Right renal pelvis (tissue), 4 donors: Measurements from ENCODE around the gene FRK. TPM values are rescaled to one million over a fixed set of nuclear protein-coding genes. Genes with fewer than 3 reads are reported as not detected.
"Not testable (repeated sequence)": the region's sequence is repeated elsewhere in the genome, so short reads cannot be mapped to it uniquely, and the experiment has no call there.

Experiments used
- DNase-seq, 4 donors: peaks; one replicate each; pipeline ENCODE4 v3.0.0-alpha.2; 2013; ENCODE audit warnings: low read depth in 4 of 4, low spot score in 3 of 4, missing footprints in 1 of 4
- polyA plus RNA-seq, 4 donors: library from polyadenylated mRNA; unstranded; fragments of 120-200 nt; gene quantifications; one replicate each; pipeline ENCODE4 v1.2.1, GENCODE V29; 2013; ENCODE audit not compliant: insufficient read length in 4 of 4

Gene FRK
- polyA plus RNA-seq: 1 to 10 TPM; 4.3 to 6.7 (median 5.8) TPM

GRCh38 chr6:116060572-116061283 is at the start of gene FRK:
Gene FRK (minus strand): TSS chr6:116060891. CDS start chr6:116060311, 580 bp downstream.
- DNase-seq: peak in 1 of 4 donors; percentile 26

GRCh38 chr6:116108836-116109235 is 48.1 kb upstream of the FRK start:
- no peak for DNase-seq

- DNase-seq: no peak
Measured at GRCh38 chr6:116106146-116106545, 45.5 kb upstream of the FRK start.

GRCh38 chr6:116105247-116105646 is 44.6 kb upstream of the FRK start:
- no peak for DNase-seq

GRCh38 chr6:116104636-116105035 is 43.9 kb upstream of the FRK start:
- DNase-seq: no peak

GRCh38 chr6:116102873-116103272 is 42.2 kb upstream of the FRK start:
- DNase-seq: no peak

GRCh38 chr6:116101790-116102189 is 41.1 kb upstream of the FRK start:
- no peak for DNase-seq

- DNase-seq: no peak
Measured at GRCh38 chr6:116101302-116101718, 40.6 kb upstream of the FRK start.

GRCh38 chr6:116100419-116101301 is 40.0 kb upstream of the FRK start, which contains the start of gene NT5DC1:
Gene NT5DC1 (plus strand): TSS chr6:116100853. CDS start chr6:116100931, 78 bp downstream.
- peak; percentile 57 to 78 (median 64) for DNase-seq

- no peak for DNase-seq
Measured at GRCh38 chr6:116099036-116099435, 38.3 kb upstream of the FRK start.

- DNase-seq: no peak
Measured at GRCh38 chr6:116096979-116097816, 36.5 kb upstream of the FRK start.

- DNase-seq: not testable (repeated sequence)
Measured at GRCh38 chr6:116096048-116096759, 35.5 kb upstream of the FRK start.

GRCh38 chr6:116094041-116094440 is 33.4 kb upstream of the FRK start:
- DNase-seq: no peak

GRCh38 chr6:116090251-116090650 is 29.6 kb upstream of the FRK start:
- no peak for DNase-seq

GRCh38 chr6:116088946-116089345 is 28.3 kb upstream of the FRK start:
- no peak for DNase-seq

GRCh38 chr6:116087437-116088027 is 26.8 kb upstream of the FRK start:
- no peak for DNase-seq

GRCh38 chr6:116084284-116084683 is 23.6 kb upstream of the FRK start:
- DNase-seq: no peak

GRCh38 chr6:116083052-116083451 is 22.4 kb upstream of the FRK start:
- no peak for DNase-seq

- DNase-seq: no peak
Measured at GRCh38 chr6:116078945-116079344, 18.3 kb upstream of the FRK start.

GRCh38 chr6:116078522-116078921 is 17.8 kb upstream of the FRK start:
- DNase-seq: no peak
